GM12875 (cell line): ENCODE data around the gene SORT1.
A peak's percentile ranks its signal among the peaks of the same experiment; 100 is the strongest.

Experiments used
- H3K4me3 ChIP-seq: one replicate; pipeline ENCODE4 v1.5.1; 2011; ENCODE audit warnings: low read depth, low read length, control low read depth
- TF ChIP-seq, protein P1 (sequence below): IDR thresholded peaks from 2 replicates; pipeline ENCODE4 v1.5.1; 2011; ENCODE audit warnings: low read depth, mild to moderate bottlenecking, control low read depth, inconsistent platforms, low read length, moderate library complexity, borderline replicate concordance; ENCODE audit not compliant: insufficient read depth

SORT1 gene

DNA sequence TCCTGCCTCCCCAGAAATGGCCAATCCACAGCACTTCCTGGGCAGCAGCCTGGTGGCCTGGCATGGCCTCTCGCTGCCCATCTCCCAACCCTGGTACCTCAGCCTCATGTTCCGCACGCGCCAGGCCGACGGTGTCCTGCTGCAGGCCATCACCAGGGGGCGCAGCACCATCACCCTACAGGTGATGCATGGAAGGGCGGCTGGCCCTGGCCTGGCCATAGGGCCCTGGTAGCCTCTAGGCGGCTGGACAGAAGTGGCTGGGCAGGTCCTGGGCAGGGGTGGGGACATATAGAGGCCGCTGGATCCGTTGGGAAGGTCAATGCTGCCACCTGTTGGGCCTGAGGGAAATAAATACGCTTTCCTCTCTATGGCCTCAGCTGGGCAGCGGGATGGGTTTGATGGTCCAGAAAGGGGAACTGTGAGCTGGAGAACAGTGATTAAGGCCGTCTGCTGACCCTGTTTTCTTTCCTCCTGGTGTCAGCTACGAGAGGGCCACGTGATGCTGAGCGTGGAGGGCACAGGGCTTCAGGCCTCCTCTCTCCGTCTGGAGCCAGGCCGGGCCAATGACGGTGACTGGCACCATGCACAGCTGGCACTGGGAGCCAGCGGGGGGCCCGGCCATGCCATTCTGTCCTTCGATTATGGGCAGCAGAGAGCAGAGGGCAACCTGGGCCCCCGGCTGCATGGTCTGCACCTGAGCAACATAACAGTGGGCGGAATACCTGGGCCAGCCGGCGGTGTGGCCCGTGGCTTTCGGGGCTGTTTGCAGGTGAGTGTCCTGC is 133.9 kb downstream of the SORT1 start:
- TF ChIP-seq, protein P1, sequence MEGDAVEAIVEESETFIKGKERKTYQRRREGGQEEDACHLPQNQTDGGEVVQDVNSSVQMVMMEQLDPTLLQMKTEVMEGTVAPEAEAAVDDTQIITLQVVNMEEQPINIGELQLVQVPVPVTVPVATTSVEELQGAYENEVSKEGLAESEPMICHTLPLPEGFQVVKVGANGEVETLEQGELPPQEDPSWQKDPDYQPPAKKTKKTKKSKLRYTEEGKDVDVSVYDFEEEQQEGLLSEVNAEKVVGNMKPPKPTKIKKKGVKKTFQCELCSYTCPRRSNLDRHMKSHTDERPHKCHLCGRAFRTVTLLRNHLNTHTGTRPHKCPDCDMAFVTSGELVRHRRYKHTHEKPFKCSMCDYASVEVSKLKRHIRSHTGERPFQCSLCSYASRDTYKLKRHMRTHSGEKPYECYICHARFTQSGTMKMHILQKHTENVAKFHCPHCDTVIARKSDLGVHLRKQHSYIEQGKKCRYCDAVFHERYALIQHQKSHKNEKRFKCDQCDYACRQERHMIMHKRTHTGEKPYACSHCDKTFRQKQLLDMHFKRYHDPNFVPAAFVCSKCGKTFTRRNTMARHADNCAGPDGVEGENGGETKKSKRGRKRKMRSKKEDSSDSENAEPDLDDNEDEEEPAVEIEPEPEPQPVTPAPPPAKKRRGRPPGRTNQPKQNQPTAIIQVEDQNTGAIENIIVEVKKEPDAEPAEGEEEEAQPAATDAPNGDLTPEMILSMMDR, result peak; percentile 98
- H3K4me3 ChIP-seq, result no peak overlapping the region

- no peak overlapping the region for H3K4me3 ChIP-seq
- TF ChIP-seq, protein P1, result no peak
These were observed 134.5 kb downstream of the SORT1 start for GRCh38 chr1:109263234-109263596.

DNA sequence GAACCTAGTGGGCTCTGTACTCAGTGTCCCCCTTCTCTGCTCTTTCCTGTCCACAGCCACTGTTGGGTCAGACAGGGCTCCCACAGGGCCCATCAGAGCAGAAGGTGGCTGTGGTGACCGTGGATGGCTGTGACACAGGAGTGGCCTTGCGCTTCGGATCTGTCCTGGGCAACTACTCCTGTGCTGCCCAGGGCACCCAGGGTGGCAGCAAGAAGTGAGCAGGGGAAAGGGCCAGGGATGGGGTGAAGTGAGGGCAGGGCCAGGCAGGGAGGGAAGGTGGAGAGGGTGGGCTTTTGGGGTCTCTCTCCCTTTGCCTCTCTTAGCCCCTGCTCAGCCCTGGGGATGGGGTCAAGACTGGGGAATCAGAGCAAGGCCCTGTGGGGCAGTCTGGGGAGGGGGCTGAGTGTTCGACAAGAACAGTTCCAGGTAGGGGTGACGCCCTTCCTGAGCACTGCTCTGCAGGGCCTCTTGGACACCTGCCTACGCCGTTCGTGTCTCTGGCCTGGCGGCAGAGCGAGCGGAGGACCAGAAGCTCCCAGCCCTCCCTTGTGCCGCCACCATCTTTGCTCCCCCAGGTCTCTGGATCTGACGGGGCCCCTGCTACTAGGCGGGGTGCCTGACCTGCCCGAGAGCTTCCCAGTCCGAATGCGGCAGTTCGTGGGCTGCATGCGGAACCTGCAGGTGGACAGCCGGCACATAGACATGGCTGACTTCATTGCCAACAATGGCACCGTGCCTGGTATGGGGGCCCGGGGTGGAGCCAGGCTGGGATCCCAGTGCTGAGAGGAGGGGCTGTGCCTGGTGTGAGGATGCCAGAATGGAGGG is 135.3 kb downstream of the SORT1 start:
- H3K4me3 ChIP-seq, result no peak overlapping the region
- TF ChIP-seq, protein P1, result no peak

- H3K4me3 ChIP-seq, result no peak overlapping the region
- TF ChIP-seq, protein P1, result no peak
These were observed 136.1 kb downstream of the SORT1 start for GRCh38 chr1:109261578-109261977.

DNA sequence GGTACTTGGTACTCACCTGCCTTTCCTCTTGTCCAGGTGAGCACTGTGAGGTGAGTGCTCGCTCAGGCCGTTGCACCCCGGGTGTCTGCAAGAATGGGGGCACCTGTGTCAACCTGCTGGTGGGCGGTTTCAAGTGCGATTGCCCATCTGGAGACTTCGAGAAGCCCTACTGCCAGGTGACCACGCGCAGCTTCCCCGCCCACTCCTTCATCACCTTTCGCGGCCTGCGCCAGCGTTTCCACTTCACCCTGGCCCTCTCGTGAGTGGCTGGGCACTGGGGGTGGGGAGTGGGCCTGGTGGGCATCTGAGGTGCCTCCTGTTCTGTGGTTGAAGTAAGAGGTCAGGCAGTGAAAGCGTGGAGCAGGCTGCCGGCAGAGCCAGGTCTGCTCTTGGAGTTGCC is 136.7 kb downstream of the SORT1 start:
- H3K4me3 ChIP-seq, result no peak overlapping the region
- TF ChIP-seq, protein P1, result no peak

DNA sequence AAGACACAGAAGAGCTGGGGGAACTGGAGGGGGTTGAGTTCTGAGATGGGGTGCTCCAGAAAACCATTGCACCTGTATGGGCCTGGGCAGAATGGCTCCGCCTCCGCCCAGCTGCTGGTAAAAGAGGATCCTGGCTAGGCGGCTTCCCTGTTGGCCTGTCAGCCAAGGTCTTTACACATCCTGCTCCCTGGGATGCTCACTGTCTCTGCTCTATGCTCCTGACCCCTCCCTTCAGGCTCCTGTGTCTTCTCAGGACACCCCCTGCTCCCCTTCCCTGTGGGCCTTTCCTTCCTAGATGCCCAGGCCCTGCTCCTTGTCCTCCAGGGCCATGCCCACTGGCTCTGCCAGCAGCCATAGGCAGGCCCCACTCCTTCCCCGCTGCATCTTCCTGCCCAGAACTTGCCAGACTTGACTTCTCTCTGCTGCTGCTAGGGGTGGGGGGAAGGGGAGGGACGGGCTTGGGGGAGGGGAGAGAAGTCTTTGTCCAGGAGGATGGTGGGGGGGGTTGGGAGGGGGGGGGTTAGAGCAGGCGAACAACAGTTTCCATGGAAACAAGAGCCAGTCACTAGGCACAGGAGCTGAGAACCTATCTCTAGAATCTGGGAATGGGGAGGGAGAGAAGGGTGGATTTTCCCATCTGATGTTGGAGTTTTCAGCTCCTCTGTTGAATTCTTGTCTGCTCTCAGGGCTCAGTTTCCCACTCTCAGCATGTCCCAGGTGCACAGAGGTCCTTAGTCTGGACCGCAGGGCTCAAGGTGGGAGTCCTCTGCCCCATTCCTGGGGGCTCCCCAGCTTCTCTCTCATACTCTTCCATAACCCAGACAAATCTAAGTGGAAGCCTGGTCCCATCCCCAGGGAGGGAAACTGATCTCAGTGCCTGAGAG is 137.8 kb downstream of the SORT1 start:
- TF ChIP-seq, protein P1, result no peak
- H3K4me3 ChIP-seq, result no peak overlapping the region
